ENCODE data around the gene PREX1. TPM values are rescaled to one million over a fixed set of nuclear protein-coding genes. Genes with fewer than 3 reads are reported as not detected.
A peak's percentile ranks its signal among the peaks of the same experiment; 100 is the strongest.

PREX1 gene
- total RNA-seq, 1 donor from 2014 or later, result 80.3 TPM

DNA sequence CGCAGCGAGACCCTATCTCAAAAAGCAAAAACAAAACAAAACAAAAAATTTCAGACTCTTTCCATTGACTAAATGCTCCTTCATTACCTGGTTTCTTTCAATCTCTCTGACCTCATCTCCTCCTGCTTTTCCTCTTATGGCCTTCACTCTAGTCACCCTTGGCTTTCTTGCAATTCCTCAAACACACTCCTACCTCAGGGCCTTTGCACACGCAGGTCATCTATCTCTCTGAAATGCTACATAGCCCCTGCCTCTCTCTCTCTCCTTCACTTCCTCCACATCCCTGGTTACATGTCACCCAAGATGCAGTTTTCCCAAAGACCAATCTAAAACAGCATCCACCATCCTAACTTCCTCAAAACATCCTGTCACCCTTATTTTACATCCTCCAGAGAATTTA, 96.8 kb downstream of the PREX1 start:
- intact Hi-C loops (cut with micrococcal nuclease), result no loop called here
- H3K4me1 Mint-ChIP-seq (ENCODE audit: low read depth), result peaks cover 20% of the 10 kb centered on the region
- no peak overlapping the region for H3K4me3 Mint-ChIP-seq (ENCODE audit: low read depth)
- H3K27ac Mint-ChIP-seq, result no peak overlapping the region
- no peaks in the 10 kb centered on the region for H3K27me3 Mint-ChIP-seq (ENCODE audit: low read depth)
- DNase-seq (ENCODE audit: low spot score), result no peak
- H3K9me3 Mint-ChIP-seq, result no peaks in the 10 kb centered on the region
- peaks cover 59% of the 10 kb centered on the region for H3K36me3 Mint-ChIP-seq (ENCODE audit: low read depth)

GRCh38 chr20:48729538-48729937, 98.3 kb downstream of the PREX1 start:
- peaks cover 15% of the 10 kb centered on the region for H3K4me1 Mint-ChIP-seq (ENCODE audit: low read depth)
- H3K9me3 Mint-ChIP-seq, result no peaks in the 10 kb centered on the region
- H3K27me3 Mint-ChIP-seq (ENCODE audit: low read depth), result no peaks in the 10 kb centered on the region
- H3K36me3 Mint-ChIP-seq (ENCODE audit: low read depth), result peaks cover 65% of the 10 kb centered on the region
- H3K4me3 Mint-ChIP-seq (ENCODE audit: low read depth), result no peak overlapping the region
- DNase-seq (ENCODE audit: low spot score), result no peak
- no peak overlapping the region for H3K27ac Mint-ChIP-seq
- intact Hi-C loops (cut with micrococcal nuclease), result no loop called here

GRCh38 chr20:48728042-48728825, 99.6 kb downstream of the PREX1 start:
- no peak overlapping the region for H3K27ac Mint-ChIP-seq
- H3K4me1 Mint-ChIP-seq (ENCODE audit: low read depth), result peaks cover 15% of the 10 kb centered on the region
- H3K4me3 Mint-ChIP-seq (ENCODE audit: low read depth), result no peak overlapping the region
- H3K36me3 Mint-ChIP-seq (ENCODE audit: low read depth), result peaks cover 59% of the 10 kb centered on the region
- H3K9me3 Mint-ChIP-seq, result no peaks in the 10 kb centered on the region
- H3K27me3 Mint-ChIP-seq (ENCODE audit: low read depth), result no peaks in the 10 kb centered on the region
- no peak for DNase-seq (ENCODE audit: low spot score)
- intact Hi-C loops (cut with micrococcal nuclease), result no loop called here

GRCh38 chr20:48727226-48727625, 100.6 kb downstream of the PREX1 start:
- no peak overlapping the region for H3K4me3 Mint-ChIP-seq (ENCODE audit: low read depth)
- peaks cover 50% of the 10 kb centered on the region for H3K36me3 Mint-ChIP-seq (ENCODE audit: low read depth)
- no peak for DNase-seq (ENCODE audit: low spot score)
- no peaks in the 10 kb centered on the region for H3K9me3 Mint-ChIP-seq
- H3K4me1 Mint-ChIP-seq (ENCODE audit: low read depth), result peaks cover 17% of the 10 kb centered on the region
- no peak overlapping the region for H3K27ac Mint-ChIP-seq
- no peaks in the 10 kb centered on the region for H3K27me3 Mint-ChIP-seq (ENCODE audit: low read depth)
- intact Hi-C loops (cut with micrococcal nuclease), result no loop called here

DNA sequence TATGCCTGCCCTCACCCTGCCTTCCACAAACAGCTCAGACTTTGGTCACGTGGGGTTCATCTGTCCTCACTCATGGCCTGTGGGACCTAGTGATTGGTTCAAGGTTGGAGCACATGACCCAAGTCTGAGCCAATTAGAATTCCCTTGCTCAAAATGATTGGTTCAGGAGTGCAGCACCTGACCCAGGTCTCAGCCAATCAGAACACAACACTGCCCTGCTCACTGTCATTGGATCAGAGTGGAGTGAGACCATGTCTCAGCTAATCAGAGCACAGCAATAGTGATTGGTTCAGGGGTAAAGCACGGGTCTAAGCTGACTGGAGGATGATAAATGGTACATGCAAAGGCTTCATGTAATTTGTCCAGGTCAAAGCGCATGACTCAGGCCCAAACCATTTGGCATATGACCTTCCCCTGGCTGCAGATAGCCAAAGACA, 102.2 kb downstream of the PREX1 start:
- no peak overlapping the region for H3K4me3 Mint-ChIP-seq (ENCODE audit: low read depth)
- H3K4me1 Mint-ChIP-seq (ENCODE audit: low read depth), result peaks cover 18% of the 10 kb centered on the region
- H3K27ac Mint-ChIP-seq, result no peak overlapping the region
- DNase-seq (ENCODE audit: low spot score), result no peak
- no peaks in the 10 kb centered on the region for H3K9me3 Mint-ChIP-seq
- H3K27me3 Mint-ChIP-seq (ENCODE audit: low read depth), result no peaks in the 10 kb centered on the region
- peaks cover 51% of the 10 kb centered on the region for H3K36me3 Mint-ChIP-seq (ENCODE audit: low read depth)
- intact Hi-C loops (cut with micrococcal nuclease), result no loop called here

- H3K36me3 Mint-ChIP-seq (ENCODE audit: low read depth), result peaks cover 50% of the 10 kb centered on the region
- H3K9me3 Mint-ChIP-seq, result no peaks in the 10 kb centered on the region
- H3K27ac Mint-ChIP-seq, result no peak overlapping the region
- H3K4me1 Mint-ChIP-seq (ENCODE audit: low read depth), result peaks cover 18% of the 10 kb centered on the region
- no peaks in the 10 kb centered on the region for H3K27me3 Mint-ChIP-seq (ENCODE audit: low read depth)
- intact Hi-C loops (cut with micrococcal nuclease), result no loop called here
- DNase-seq (ENCODE audit: low spot score), result no peak
- H3K4me3 Mint-ChIP-seq (ENCODE audit: low read depth), result no peak overlapping the region
Measured at GRCh38 chr20:48724891-48725554, 102.8 kb downstream of the PREX1 start.

DNA sequence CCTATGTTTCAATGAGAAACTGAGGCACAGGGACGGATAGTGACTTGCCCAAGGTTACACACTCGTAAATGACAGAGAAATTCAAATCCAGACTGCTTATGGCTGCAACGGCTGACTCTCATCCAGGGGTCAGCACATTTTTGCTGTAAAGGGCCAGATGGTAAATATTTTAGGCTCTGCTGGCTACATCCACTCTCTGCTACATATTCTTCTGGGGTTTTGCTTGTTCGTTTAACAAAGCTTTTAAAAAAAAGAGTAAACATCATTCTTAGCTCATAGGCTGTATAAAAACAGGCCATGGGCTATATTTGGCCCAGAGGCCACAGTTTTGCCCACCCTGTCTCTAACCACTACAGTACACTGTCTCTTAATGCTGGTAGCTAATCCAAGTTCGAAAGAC, 103.4 kb downstream of the PREX1 start:
- Mint-ChIP-seq H3K9me3 (no peaks in the 10 kb centered on the region), H3K4me1 (ENCODE audit: low read depth) (peaks cover 22% of the 10 kb centered on the region), H3K27me3 (ENCODE audit: low read depth) (no peaks in the 10 kb centered on the region), H3K27ac (no peak overlapping the region), H3K4me3 (ENCODE audit: low read depth) (no peak overlapping the region), H3K36me3 (ENCODE audit: low read depth) (peaks cover 50% of the 10 kb centered on the region)
- intact Hi-C loops (cut with micrococcal nuclease), result no loop called here
- no peak for DNase-seq (ENCODE audit: low spot score)

DNA sequence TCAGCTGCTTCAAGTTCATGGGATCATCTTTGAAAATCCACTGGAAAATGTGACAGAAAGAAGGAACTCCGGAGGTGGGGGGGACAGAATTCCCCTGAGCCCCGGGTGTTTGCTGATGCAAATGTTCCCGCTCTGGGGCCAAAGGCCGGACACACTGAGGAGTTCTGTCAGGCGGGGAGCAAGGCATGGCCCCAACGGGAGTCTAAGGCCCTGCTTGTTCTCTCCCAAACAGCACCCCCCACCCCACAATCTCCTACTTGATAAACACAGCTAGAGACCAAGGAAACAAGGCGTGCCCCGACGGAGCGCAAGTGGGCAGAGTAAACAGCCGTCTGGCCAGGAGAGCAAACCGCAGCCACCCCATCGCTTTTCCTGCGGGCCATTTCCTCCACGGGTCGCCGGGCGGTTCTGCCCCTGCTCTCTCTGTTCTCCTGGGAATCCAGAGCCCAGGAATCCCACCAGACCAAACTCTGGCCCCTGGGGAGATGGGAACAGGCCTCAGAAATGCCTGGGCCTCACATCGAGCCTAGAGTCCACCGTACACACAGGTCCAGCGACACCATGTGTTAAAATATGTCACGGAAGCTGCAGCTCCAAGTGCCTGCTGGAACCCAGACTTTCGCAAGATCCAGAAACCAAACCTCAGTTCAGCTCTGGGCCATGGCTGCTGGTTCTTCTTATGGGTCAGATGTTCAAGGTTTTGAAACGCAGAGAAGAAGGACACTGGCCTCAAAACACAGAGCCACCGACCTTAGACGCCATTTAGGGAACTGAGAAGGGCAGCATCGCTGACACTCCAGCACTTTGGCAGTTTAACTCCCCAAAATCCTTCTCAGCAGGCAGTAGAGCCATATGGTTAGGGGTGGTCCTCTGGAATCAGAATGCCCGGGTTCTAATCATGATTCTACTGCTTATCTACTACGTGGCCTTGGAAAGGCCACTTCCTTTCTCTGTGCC, 104.2 kb downstream of the PREX1 start:
- H3K27me3 Mint-ChIP-seq (ENCODE audit: low read depth), result no peaks in the 10 kb centered on the region
- DNase-seq (ENCODE audit: low spot score), result no peak
- peaks cover 48% of the 10 kb centered on the region for H3K36me3 Mint-ChIP-seq (ENCODE audit: low read depth)
- peaks cover 28% of the 10 kb centered on the region for H3K4me1 Mint-ChIP-seq (ENCODE audit: low read depth)
- H3K4me3 Mint-ChIP-seq (ENCODE audit: low read depth), result no peak overlapping the region
- intact Hi-C loops (cut with micrococcal nuclease), result no loop called here
- no peaks in the 10 kb centered on the region for H3K9me3 Mint-ChIP-seq
- H3K27ac Mint-ChIP-seq, result no peak overlapping the region

DNA sequence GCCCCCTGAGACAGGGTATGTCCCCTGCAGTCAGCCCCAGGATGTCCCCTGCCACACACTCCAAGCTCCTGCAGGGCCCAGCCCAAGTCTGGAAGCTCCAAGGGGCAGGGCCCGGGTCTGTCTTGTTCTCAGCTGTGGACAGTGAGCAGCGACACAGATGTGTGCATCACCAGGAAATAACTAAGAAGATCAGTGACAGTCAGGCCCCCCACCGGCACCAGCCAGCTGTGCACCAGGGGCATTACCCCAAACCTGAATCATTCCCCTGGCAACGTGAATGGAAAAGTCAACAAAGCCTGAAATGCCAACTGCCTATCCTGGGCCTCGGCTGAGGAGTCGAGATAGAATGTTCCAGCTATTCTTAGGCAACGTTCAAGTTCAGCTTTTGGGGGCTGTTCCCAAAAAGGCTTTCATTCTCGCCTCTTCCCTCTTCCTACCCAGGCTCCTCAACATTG, 105.0 kb downstream of the PREX1 start:
- no peak overlapping the region for H3K27ac Mint-ChIP-seq
- peaks cover 46% of the 10 kb centered on the region for H3K36me3 Mint-ChIP-seq (ENCODE audit: low read depth)
- no peaks in the 10 kb centered on the region for H3K27me3 Mint-ChIP-seq (ENCODE audit: low read depth)
- H3K4me1 Mint-ChIP-seq (ENCODE audit: low read depth), result peaks cover 34% of the 10 kb centered on the region
- H3K9me3 Mint-ChIP-seq, result no peaks in the 10 kb centered on the region
- no peak for DNase-seq (ENCODE audit: low spot score)
- no peak overlapping the region for H3K4me3 Mint-ChIP-seq (ENCODE audit: low read depth)
- intact Hi-C loops (cut with micrococcal nuclease), result no loop called here

GRCh38 chr20:48722002-48722731, 105.6 kb downstream of the PREX1 start:
- Mint-ChIP-seq H3K27me3 (ENCODE audit: low read depth) (no peaks in the 10 kb centered on the region), H3K36me3 (ENCODE audit: low read depth) (peaks cover 50% of the 10 kb centered on the region), H3K4me1 (ENCODE audit: low read depth) (peaks cover 40% of the 10 kb centered on the region), H3K27ac (peak overlapping the region; percentile 3), H3K9me3 (no peaks in the 10 kb centered on the region), H3K4me3 (ENCODE audit: low read depth) (no peak overlapping the region)
- no peak for DNase-seq (ENCODE audit: low spot score)
- intact Hi-C loops (cut with micrococcal nuclease), result no loop called here

GRCh38 chr20:48721324-48722001, 106.3 kb downstream of the PREX1 start:
- Mint-ChIP-seq H3K4me1 (ENCODE audit: low read depth) (peaks cover 47% of the 10 kb centered on the region), H3K27me3 (ENCODE audit: low read depth) (no peaks in the 10 kb centered on the region), H3K27ac (peak overlapping the region; percentile 0), H3K36me3 (ENCODE audit: low read depth) (peaks cover 47% of the 10 kb centered on the region), H3K9me3 (no peaks in the 10 kb centered on the region), H3K4me3 (ENCODE audit: low read depth) (no peak overlapping the region)
- intact Hi-C loops (cut with micrococcal nuclease), result no loop called here
- no peak for DNase-seq (ENCODE audit: low spot score)

All from activated T-helper 2 cell treated with anti-CD3 and anti-CD28 coated beads, Interferon-gamma antibody, Interleukin-2, Interleukin-4, amounts not matched to agents 10 μg/mL and 5 μg/mL and 100 μg/mL, durations not matched to agents 14 hours and 24 hours and 36 hours (primary cell).